Fibroblast of gingiva (primary cell): Measurements from ENCODE around the gene RPTOR.
"Not testable (repeated sequence)": the region's sequence is repeated elsewhere in the genome, so short reads cannot be mapped to it uniquely, and the experiment has no call there.

Experiments
- DNase-seq: peaks from one replicate; pipeline ENCODE4 v3.0.0-alpha.2; 2011; ENCODE audit warnings: low read depth

RPTOR gene

DNA sequence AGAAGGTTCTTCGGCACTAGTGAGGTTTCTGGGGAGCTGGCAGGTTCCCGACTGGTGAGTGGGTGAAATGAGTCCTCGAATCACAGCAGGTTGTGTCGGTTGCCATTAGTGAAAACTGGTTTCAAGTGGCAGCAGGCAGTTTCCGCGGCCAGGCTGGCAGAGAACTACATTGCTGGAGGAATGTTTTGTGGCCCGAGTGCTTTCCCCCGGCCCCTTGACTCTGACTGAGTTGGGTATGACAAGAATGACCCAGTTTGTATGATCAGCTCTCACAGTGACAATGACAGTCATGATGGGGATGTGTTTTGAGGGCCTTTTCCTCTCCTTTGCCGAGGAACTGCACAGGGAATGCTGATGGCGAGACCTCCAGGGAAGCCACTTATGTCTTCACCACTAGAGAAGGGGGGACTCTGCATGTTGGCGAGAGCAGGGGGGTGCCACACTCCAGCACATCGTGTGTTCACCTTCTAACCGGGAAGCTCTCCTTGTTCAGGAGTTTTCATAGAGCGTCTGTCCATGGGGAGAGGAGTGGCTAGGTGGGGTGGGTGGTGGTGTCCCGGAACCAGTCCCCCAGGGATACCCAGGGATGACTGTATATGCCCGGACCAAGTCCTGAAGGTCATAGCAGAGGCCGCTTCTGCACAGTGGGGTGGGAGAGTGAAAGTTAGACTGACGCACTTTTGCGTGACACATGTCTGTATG, 241.0 kb downstream of the RPTOR start:
- DNase-seq, result no peak

DNA sequence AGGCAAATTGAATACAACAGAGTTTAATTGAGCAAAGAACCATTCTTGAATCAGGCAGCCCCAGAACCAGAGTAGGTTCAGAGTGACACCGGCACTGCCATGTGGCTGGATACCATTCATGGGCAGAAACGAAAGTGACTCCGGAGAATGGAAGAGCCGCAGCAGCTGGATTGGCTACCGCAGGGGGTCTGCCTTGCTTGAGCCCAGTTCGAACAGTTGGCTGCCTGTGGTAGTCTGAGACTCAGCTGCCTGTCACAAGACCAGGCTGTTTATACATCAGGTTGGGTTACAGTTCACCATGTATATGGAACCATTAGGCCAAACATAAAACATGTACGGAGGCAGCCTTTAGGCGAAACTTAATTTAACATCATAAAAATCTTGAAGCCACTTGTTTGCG, 241.8 kb downstream of the RPTOR start:
- DNase-seq, result no peak

GRCh38 chr17:80786887-80787286, 242.2 kb downstream of the RPTOR start:
- no peak for DNase-seq

DNA sequence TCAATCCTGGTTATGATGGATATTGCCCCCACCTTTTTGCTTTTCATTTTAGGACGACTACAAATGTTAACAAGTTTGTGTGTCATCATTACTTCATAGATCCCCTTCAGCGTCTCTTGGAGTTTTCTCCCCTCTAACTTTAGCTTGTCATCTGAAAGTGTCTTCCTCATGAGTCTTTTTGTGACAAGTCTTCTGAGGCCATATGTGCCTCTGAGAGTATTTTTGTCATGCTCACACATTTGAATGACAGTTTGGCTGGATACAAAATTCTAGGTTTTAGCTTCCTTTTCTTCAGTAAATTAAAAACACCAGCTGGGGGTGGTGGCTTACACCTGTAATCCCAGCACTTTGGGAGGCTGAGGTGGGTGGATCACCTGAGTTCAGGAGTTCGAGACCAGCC, 243.2 kb downstream of the RPTOR start:
- DNase-seq, result no peak

DNA sequence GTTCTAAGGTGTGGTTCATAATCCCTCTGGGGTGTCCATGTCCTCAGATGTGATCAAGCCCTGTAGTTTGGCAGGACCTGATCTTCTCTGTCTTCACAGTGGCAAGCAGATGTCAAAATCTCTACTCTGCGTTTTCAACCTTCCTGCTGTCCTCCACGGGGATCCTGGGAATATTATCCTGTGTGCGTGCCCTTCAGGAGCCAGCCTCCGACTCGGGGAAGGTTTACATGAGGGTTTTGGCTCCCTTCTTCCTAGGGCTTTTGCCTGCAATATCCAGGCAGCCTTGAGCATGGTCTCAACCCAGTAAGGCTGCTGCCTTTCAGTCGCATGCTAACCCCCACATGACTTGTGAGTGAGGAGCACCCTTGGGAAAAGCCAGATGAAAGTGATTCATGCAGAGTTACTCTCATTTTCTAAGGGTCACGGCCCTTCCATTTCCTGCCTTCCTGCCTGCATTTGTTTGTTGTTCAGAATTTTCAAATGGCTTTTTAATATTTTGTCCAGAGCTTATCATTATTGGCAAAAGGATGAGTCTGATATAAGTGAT, 244.8 kb downstream of the RPTOR start:
- peak; percentile 92 for DNase-seq

- no peak for DNase-seq
Measured at GRCh38 chr17:80790021-80790765, 245.6 kb downstream of the RPTOR start.

DNA sequence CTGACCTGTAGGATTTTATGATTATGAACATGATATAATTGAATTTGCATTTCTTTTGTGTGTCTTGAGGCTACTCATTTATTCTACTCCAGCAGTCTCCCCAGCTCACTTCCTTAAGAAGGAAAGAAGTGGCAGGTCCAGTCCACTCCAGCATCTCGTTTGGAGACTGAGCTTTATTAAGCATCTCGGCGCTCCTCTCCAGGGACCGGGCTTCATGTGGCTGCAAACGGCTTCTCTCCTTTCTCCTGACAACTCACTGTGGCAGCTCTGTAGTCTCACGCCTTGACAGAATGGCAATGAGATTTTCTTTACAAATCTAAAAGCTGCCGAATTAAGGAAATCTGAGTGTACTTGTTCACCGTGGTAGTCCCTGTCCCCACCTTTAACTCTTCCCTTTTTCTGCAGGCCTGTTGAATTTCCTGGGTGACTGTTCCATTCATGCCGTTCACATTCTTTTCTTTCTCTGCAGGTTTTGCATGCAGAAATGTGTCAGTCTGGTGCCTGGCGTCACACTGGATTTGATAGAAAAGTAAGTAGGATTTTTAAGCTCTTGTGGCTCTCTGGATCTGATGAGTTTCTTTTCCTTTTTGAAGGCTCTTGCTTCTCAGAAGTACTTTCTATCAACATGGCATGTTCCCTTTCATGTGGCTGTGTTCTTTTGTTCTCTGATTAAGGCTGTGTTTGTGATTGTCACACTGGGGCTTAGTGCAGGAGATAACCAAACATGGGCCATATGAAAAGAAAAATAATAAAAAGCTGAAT, 246.5 kb downstream of the RPTOR start:
- no peak for DNase-seq

- peak; percentile 95 for DNase-seq
Measured at GRCh38 chr17:80791758-80792284, 247.2 kb downstream of the RPTOR start.

DNA sequence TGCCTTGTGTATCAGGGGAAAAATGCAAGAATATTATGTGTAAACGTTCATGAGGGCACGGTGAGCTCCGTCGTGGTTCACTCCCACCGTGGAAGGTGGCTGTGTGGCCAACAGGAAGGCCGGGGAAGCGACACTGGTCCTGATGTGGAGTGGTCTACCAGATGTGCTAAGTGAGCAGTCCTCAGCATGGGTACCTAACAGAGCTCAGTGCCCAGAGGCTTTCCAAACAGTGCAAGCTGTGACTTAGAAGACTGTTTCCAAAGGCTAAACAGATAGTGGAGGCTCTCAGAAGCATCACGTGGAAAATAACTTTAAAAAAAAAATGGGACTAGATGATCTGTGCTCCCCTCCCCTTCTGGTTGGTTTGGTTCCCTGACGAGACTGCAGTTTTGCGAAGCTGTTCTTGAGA, 247.7 kb downstream of the RPTOR start:
- DNase-seq, result peak; percentile 27

DNA sequence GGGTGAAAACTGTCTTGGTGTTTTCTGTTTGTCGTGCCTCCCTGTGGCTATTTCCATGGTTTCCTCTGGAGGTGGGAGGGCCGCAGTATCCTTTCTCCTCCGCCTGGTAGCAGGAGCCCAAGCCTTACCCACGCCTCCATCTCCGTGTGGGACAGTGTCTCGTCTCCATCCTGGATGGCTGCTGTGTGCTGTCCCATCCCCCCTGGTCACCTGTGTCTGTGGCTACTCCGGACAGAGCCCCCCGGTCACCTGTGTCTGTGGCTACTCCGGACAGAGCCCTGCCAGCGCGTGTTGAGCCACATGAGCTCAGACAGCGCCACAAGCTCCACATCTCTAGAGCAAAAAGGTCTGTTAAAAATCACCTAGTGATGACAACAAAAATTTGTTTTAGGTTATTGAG, 248.8 kb downstream of the RPTOR start:
- no peak for DNase-seq

- peak; percentile 40 for DNase-seq
Measured at GRCh38 chr17:80793851-80794267, 249.2 kb downstream of the RPTOR start.

- DNase-seq, result no peak
Measured at GRCh38 chr17:80794281-80795089, 249.8 kb downstream of the RPTOR start.

DNA sequence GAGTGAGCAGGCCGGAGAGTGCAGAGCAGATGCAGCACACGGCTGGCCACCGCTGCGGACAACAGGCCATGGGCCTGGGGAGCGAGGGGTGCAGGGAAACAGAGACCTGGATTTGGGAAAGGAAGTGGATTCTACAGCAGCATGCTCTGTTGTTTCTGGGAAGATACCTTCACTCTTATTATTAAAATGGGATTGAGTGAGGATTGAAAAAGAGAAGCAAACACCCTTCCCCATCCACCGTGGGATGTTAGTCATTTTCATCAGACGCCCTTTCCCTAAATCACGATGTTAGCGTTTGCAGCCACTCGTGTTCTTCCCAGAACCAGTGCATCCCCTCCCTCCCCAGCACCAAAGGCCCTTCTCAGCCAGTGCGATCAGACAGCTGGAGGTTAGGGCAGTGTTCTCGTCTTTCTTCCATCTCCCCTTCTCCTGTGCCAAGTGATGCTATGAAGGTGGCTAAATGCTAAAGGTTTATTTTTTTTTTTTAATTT, 250.5 kb downstream of the RPTOR start:
- DNase-seq, result no peak

- no peak for DNase-seq
Measured at GRCh38 chr17:80795754-80796153, 251.1 kb downstream of the RPTOR start.

DNA sequence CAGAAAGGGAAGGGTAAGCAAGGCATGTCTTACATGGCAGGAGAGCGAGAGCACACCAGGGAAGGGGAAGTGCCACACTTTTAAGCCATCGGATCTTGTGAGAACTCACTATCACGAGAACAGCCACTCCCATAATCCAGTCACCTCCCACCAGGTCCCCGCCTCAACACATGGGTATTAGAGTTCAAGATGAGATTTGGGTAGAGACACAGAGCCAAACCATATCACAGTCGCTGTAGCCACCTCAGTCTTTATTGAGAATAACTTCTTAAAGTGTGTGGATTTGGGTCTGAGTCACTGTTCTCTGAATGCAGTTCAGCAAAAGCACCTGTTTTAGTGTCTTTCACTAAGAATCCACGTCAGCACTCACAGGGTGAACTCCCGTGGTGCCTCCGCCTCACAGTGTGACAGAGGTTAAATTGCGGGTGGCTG, 251.8 kb downstream of the RPTOR start:
- no peak for DNase-seq

DNA sequence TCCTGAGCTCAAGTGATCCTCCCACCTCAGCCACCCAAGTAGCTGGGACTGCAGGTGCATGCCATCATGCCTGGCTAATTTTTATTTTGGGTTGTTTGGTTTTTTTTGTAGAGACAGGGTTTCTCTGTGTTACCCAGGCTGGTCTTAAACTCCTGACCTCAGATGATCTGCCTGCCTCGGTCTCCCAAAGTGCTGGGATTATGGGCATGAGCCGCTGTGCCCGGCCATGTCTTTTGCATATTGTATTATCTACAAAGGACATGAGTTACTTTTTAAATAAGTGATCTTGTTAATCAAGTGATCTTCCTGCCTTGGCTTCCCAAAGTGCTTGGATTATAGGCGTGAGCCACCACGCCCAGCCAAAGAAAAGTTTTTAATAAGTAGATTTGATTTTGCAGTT, 252.6 kb downstream of the RPTOR start:
- not testable (repeated sequence) for DNase-seq

DNA sequence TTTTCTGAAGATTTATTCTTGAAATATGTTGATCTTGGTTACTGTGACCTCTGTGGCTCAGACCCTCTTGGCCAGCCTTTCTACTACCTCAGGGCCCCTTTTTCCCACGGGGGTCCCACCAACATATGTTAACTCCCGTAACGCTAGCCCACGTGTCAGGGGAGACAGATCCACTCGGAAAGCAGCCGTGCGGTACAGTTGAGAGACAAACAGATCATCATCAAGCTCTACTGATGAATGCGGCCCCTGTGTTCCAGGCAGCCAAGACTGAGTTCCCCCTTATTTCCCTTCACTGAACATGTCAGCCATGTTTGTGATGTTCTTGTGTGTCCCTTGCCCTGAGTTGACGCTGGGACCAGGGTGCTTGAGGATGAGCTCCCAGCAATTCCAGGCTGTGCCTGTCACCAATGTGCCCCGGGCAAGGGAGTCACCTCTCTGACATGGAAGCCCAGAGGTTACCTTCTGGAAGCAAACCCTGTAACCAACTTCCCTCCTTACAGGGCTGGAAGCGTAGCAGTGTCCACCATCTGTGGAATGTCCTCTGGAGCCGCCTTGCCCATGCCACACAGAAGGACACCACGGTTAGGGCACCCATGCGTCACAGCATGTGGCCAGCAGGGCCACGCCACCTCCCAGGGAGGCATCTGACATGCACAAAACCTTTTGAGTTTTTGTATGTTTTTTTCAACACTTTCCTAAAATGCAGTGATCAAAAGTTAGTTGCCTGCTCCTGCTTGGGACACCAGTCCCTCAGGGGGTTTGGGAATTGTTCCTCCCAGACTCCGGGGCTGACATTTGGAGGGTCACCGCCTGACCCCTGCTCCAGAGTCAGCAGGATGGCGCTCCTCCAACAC, 253.3 kb downstream of the RPTOR start:
- DNase-seq, result no peak

GRCh38 chr17:80798595-80799537, 254.2 kb downstream of the RPTOR start:
- DNase-seq, result no peak
